ENCODE results near the gene NONO. TPM values are rescaled to one million over a fixed set of nuclear protein-coding genes. Genes with fewer than 3 reads are reported as not detected.
A peak's percentile ranks its signal among the peaks of the same experiment; 100 is the strongest.
"Not testable (repeated sequence)": the region's sequence is repeated elsewhere in the genome, so short reads cannot be mapped to it uniquely, and the experiment has no call there.

Gene NONO
- total and polyA plus RNA-seq, 2 experiments from 2014 or later = 342 to 656 TPM

DNA sequence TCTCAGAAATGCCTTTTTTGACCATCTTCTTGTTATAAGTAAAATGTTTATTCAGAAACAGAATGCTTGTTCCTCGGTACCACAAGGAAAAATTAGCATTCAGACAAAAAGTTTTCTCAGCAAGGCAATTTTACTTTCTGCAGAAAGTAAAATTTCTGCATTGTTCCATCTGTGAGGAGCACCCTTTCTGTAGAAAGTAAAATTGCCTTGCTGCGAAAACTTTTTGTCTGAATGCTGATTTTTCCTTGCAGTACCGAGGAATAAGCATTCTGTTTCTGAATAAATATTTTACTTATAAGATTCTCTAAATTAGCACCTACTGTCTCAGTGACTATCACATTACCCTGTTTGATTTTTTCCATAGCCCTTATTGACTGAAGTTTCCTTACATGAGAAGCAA lies 43.0 kb downstream of the NONO start:
- Mint-ChIP-seq H3K4me1 (no peaks in the 10 kb centered on the region), H3K27ac (no peak overlapping the region), H3K9me3 (peaks cover 15% of the 10 kb centered on the region; the same call in 2 of the 3 replicates), H3K4me3 (no peak overlapping the region), H3K36me3 (ENCODE audit: low read depth) (peaks cover 24% of the 10 kb centered on the region), H3K27me3 (ENCODE audit: insufficient read depth, low read depth, poor library complexity) (no peaks in the 10 kb centered on the region)
- H3K27me3 ChIP-seq (ENCODE audit: insufficient read depth) = no peaks in the 10 kb centered on the region
- TF ChIP-seq CREB1 (CRISPR knock-in tag; IDR thresholded peaks at IDR 0.05; ENCODE audit: low read depth) = no peak
- TF ChIP-seq EZH2 (IDR thresholded peaks at IDR 0.05; ENCODE audit: low read depth, unreplicated experiment) = no peak
- no peak for TF ChIP-seq JUNB (IDR thresholded peaks at IDR 0.05; ENCODE audit: unreplicated experiment)
- TF ChIP-seq EZH2phosphoT487 (IDR thresholded peaks at IDR 0.05; ENCODE audit: unreplicated experiment) = no peak
- TF ChIP-seq, protein P1, sequence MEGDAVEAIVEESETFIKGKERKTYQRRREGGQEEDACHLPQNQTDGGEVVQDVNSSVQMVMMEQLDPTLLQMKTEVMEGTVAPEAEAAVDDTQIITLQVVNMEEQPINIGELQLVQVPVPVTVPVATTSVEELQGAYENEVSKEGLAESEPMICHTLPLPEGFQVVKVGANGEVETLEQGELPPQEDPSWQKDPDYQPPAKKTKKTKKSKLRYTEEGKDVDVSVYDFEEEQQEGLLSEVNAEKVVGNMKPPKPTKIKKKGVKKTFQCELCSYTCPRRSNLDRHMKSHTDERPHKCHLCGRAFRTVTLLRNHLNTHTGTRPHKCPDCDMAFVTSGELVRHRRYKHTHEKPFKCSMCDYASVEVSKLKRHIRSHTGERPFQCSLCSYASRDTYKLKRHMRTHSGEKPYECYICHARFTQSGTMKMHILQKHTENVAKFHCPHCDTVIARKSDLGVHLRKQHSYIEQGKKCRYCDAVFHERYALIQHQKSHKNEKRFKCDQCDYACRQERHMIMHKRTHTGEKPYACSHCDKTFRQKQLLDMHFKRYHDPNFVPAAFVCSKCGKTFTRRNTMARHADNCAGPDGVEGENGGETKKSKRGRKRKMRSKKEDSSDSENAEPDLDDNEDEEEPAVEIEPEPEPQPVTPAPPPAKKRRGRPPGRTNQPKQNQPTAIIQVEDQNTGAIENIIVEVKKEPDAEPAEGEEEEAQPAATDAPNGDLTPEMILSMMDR (conservative IDR thresholded peaks at IDR 0.05; ENCODE audit: low read depth in 2 of 2) = no peak
- TF ChIP-seq STAT1 (IDR thresholded peaks at IDR 0.05; ENCODE audit: unreplicated experiment) = no peak
- no peak for TF ChIP-seq ZNF331 (CRISPR knock-in tag; IDR thresholded peaks at IDR 0.05; ENCODE audit: low read depth)
- ATAC-seq = no peak
- H3K27ac ChIP-seq (ENCODE audit: low read depth) = no peak overlapping the region
- no peaks in the 10 kb centered on the region for H4K20me1 ChIP-seq (replicated peaks; ENCODE audit: insufficient read depth)
- no peak overlapping the region for H3K4me3 ChIP-seq
- no peaks in the 10 kb centered on the region for H3K9me2 ChIP-seq (ENCODE audit: insufficient read depth)
- H2AFZ ChIP-seq = no peak overlapping the region
- H3F3A ChIP-seq (replicated peaks; ENCODE audit: low read depth) = no peaks in the 10 kb centered on the region
- no peaks in the 10 kb centered on the region for H3K36me3 ChIP-seq (ENCODE audit: insufficient read depth)
- H3K4me1 ChIP-seq (ENCODE audit: insufficient read depth) = no peaks in the 10 kb centered on the region
- no peak overlapping the region for H3K4me2 ChIP-seq
- no peaks in the 10 kb centered on the region for H3K79me2 ChIP-seq (replicated peaks; ENCODE audit: insufficient read depth)
- no peak for DNase-seq (ENCODE audit: low spot score)

DNA sequence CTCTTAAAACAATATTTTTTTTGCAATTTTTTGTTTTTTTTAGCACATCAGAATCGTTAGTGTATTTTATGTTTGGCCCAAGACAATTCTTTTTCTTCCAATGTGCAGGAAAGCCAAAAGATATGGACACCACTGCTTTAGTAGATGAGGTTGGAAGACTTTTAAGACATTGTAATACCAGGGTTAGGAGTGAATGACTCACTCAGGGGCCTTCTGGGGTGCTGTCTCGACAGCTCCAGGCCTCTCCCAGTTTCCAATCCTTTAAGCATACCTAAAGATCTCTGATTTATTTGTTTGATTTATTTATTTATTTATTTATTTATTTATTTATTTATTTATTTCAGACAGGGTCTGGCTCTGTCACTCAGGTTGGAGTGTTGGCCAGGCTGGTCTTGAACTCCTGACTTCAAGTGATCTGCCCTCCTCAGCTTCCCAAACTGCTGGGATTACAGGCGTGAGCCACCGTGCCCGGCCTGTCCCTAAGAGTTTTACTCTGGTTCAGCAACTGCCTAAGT lies 65.8 kb downstream of the NONO start:
- not testable (repeated sequence) for H4K20me1 ChIP-seq (replicated peaks; ENCODE audit: insufficient read depth); ATAC-seq; H3K27me3 ChIP-seq (ENCODE audit: insufficient read depth); H3K36me3 Mint-ChIP-seq (ENCODE audit: low read depth); H3K4me1 Mint-ChIP-seq; H3F3A ChIP-seq (replicated peaks; ENCODE audit: low read depth); H3K9me3 Mint-ChIP-seq; H3K27ac Mint-ChIP-seq; H3K27me3 Mint-ChIP-seq (ENCODE audit: insufficient read depth, low read depth, poor library complexity); H3K36me3 ChIP-seq (ENCODE audit: insufficient read depth); H3K4me3 ChIP-seq; H2AFZ ChIP-seq; H3K79me2 ChIP-seq (replicated peaks; ENCODE audit: insufficient read depth); H3K9me2 ChIP-seq (ENCODE audit: insufficient read depth); H3K27ac ChIP-seq (ENCODE audit: low read depth); H3K4me3 Mint-ChIP-seq; DNase-seq (ENCODE audit: low spot score); H3K4me2 ChIP-seq; H3K4me1 ChIP-seq (ENCODE audit: insufficient read depth)

DNA sequence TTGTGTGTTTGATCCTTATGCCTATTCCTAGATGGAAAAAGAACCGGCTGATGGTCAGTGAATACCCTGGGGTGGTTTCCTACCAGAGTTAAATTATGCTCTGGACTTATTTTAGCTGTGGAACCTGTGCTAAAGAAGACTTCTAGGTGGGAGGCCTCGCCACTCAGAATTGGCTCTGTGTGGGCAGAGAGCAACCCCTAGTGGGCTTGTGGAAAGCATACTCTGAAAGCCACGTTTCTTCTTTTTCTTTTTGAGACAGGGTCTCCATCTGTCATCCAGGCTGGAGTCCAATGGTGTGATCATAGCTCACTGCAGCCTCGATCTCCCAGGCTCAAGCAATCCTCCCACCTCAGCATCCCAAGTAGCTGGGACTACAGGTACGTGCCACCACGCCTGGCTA lies 66.4 kb downstream of the NONO start:
- ATAC-seq; H3K27me3 ChIP-seq (ENCODE audit: insufficient read depth); H3K27ac ChIP-seq (ENCODE audit: low read depth); H4K20me1 ChIP-seq (replicated peaks; ENCODE audit: insufficient read depth); H3K4me3 Mint-ChIP-seq; H3K36me3 ChIP-seq (ENCODE audit: insufficient read depth); H3K4me1 ChIP-seq (ENCODE audit: insufficient read depth); H3K9me3 Mint-ChIP-seq; H3F3A ChIP-seq (replicated peaks; ENCODE audit: low read depth); H3K79me2 ChIP-seq (replicated peaks; ENCODE audit: insufficient read depth); H3K4me3 ChIP-seq; DNase-seq (ENCODE audit: low spot score); H2AFZ ChIP-seq; H3K4me1 Mint-ChIP-seq; H3K4me2 ChIP-seq; H3K9me2 ChIP-seq (ENCODE audit: insufficient read depth); H3K36me3 Mint-ChIP-seq (ENCODE audit: low read depth); H3K27me3 Mint-ChIP-seq (ENCODE audit: insufficient read depth, low read depth, poor library complexity); H3K27ac Mint-ChIP-seq: not testable (repeated sequence)
- TF ChIP-seq, protein P1 (conservative IDR thresholded peaks at IDR 0.05; ENCODE audit: low read depth in 2 of 2) = 0 out of 4 replicates have a peak, but pooled peaks of 1 of the 2 experiments have one; percentile 4

Other genes starting within 250 kb of the NONO start
- 70.8 and 75.3 TPM in 2 replicates for gene SNX12, start 215.3 kb upstream of the NONO start, total RNA-seq (2014; rRNA removed; shearing (Covaris generic))
- 27.9 and 28.5 TPM in 2 replicates for gene SNX12, start 215.3 kb upstream of the NONO start, polyA plus RNA-seq (2016; fragmentation: Nextera tagmentation; extraction: Ambion mirVana)
- 26.6 and 31.4 TPM in 2 replicates for gene FOXO4, start 187.8 kb upstream of the NONO start, total RNA-seq (2014; rRNA removed; shearing (Covaris generic))
- 7.0 and 8.0 TPM in 2 replicates for gene FOXO4, start 187.8 kb upstream of the NONO start, polyA plus RNA-seq (2016; fragmentation: Nextera tagmentation; extraction: Ambion mirVana)
- gene CXorf65, start 176.9 kb upstream of the NONO start, total RNA-seq (2014; rRNA removed; shearing (Covaris generic)) = not detected in 2 replicates
- gene CXorf65, start 176.9 kb upstream of the NONO start, polyA plus RNA-seq (2016; fragmentation: Nextera tagmentation; extraction: Ambion mirVana) = 0.79 and 1.1 TPM in 2 replicates
- gene IL2RG, start 172.1 kb upstream of the NONO start, total RNA-seq (2014; rRNA removed; shearing (Covaris generic)) = not detected in 2 replicates
- gene IL2RG, start 172.1 kb upstream of the NONO start, polyA plus RNA-seq (2016; fragmentation: Nextera tagmentation; extraction: Ambion mirVana) = 0.26 and 0.31 TPM in 2 replicates
- 35.2 and 40.6 TPM in 2 replicates for gene MED12, start 165.0 kb upstream of the NONO start, total RNA-seq (2014; rRNA removed; shearing (Covaris generic))
- 6.9 and 7.1 TPM in 2 replicates for gene MED12, start 165.0 kb upstream of the NONO start, polyA plus RNA-seq (2016; fragmentation: Nextera tagmentation; extraction: Ambion mirVana)
- 15.3 and 17.2 TPM in 2 replicates for gene NLGN3, start 138.8 kb upstream of the NONO start, total RNA-seq (2014; rRNA removed; shearing (Covaris generic))
- gene NLGN3, start 138.8 kb upstream of the NONO start, polyA plus RNA-seq (2016; fragmentation: Nextera tagmentation; extraction: Ambion mirVana) = 4.5 and 5.2 TPM in 2 replicates
- 0.14 TPM in 1 of 2 replicates, not detected in the other for gene GJB1, start 60.4 kb upstream of the NONO start, total RNA-seq (2014; rRNA removed; shearing (Covaris generic))
- gene GJB1, start 60.4 kb upstream of the NONO start, polyA plus RNA-seq (2016; fragmentation: Nextera tagmentation; extraction: Ambion mirVana) = not detected in 2 replicates
- 67.6 and 71.1 TPM in 2 replicates for gene ZMYM3, start 29.5 kb upstream of the NONO start, total RNA-seq (2014; rRNA removed; shearing (Covaris generic))
- gene ZMYM3, start 29.5 kb upstream of the NONO start, polyA plus RNA-seq (2016; fragmentation: Nextera tagmentation; extraction: Ambion mirVana) = 31.0 and 37.8 TPM in 2 replicates
- gene ITGB1BP2, start 18.1 kb downstream of the NONO start, total RNA-seq (2014; rRNA removed; shearing (Covaris generic)) = 3.2 and 10.9 TPM in 2 replicates
- 0.89 and 2.0 TPM in 2 replicates for gene ITGB1BP2, start 18.1 kb downstream of the NONO start, polyA plus RNA-seq (2016; fragmentation: Nextera tagmentation; extraction: Ambion mirVana)
- 25.6 and 26.9 TPM in 2 replicates for gene TAF1, start 82.7 kb downstream of the NONO start, total RNA-seq (2014; rRNA removed; shearing (Covaris generic))
- gene TAF1, start 82.7 kb downstream of the NONO start, polyA plus RNA-seq (2016; fragmentation: Nextera tagmentation; extraction: Ambion mirVana) = 5.3 and 6.7 TPM in 2 replicates
- gene OGT, start 249.5 kb downstream of the NONO start, total RNA-seq (2014; rRNA removed; shearing (Covaris generic)) = 128 and 163 TPM in 2 replicates
- 35.5 and 43.3 TPM in 2 replicates for gene OGT, start 249.5 kb downstream of the NONO start, polyA plus RNA-seq (2016; fragmentation: Nextera tagmentation; extraction: Ambion mirVana)

All from GM23338 (cell line).